Bronchial epithelial cell (primary cell): Measurements from ENCODE around the gene CCNJL. TPM values are rescaled to one million over a fixed set of nuclear protein-coding genes. Genes with fewer than 3 reads are reported as not detected.

Experiments
- DNase-seq: peaks from one replicate; pipeline ENCODE4 v3.0.0-alpha.2; 2010; ENCODE audit warnings: low read depth
- FAIRE-seq: peaks from 2 replicates; lab custom pipeline; 2011; peaks lifted over from hg19 to GRCh38; lab: Jason Lieb, UNC
- H3K27me3 ChIP-seq: 2 replicates; pipeline ENCODE4 v1.5.1; 2011; ENCODE audit warnings: low read length; ENCODE audit not compliant: control insufficient read depth, insufficient read depth
- H3K36me3 ChIP-seq: 2 replicates; pipeline ENCODE4 v1.5.1; 2011; ENCODE audit warnings: low read length; ENCODE audit not compliant: control insufficient read depth, insufficient read depth
- H3K4me3 ChIP-seq: 2 replicates; pipeline ENCODE4 v1.5.1; 2011; ENCODE audit warnings: mild to moderate bottlenecking, low read depth, low read length, control low read depth
- total RNA-seq: library from RNA; depleted of rRNA; stranded (reverse); fragments of >200 nt; gene quantifications from 2 replicates; pipeline ENCODE4 v1.2.1, GENCODE V29; 2014
- TF ChIP-seq, protein P1 (sequence below): IDR thresholded peaks from 2 replicates; pipeline ENCODE4 v1.5.1; 2011; ENCODE audit warnings: mild to moderate bottlenecking, moderate library complexity, low read length, control low read depth, inconsistent platforms; ENCODE audit not compliant: insufficient read depth, severe bottlenecking

CCNJL gene
- total RNA-seq, 1 donor from 2014 or later, result 4.2 TPM

DNA sequence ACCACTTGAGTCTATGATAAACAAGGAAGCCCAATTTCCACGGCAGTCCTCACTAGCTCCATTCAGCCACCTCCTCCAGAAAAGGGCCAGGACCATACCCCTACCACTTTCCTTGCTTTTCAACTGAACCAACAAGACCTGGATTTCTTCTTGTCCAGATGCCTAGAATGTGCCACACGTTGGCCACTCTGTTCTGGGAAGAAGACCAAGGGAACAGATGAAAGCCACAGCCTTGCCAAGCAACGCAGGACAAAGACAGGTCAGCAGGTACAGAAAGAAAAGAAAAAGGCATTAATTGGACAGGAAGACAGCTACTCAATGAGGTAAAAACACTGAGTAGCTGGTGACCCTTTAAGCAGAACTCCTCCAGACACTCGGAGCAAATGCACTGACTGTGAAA is 2.2 kb downstream of the CCNJL start:
- H3K27me3 ChIP-seq, result no peaks in the 10 kb centered on the region
- DNase-seq (no peak), FAIRE-seq (no peak)
- H3K4me3 ChIP-seq, result no peak overlapping the region
- TF ChIP-seq, protein P1, sequence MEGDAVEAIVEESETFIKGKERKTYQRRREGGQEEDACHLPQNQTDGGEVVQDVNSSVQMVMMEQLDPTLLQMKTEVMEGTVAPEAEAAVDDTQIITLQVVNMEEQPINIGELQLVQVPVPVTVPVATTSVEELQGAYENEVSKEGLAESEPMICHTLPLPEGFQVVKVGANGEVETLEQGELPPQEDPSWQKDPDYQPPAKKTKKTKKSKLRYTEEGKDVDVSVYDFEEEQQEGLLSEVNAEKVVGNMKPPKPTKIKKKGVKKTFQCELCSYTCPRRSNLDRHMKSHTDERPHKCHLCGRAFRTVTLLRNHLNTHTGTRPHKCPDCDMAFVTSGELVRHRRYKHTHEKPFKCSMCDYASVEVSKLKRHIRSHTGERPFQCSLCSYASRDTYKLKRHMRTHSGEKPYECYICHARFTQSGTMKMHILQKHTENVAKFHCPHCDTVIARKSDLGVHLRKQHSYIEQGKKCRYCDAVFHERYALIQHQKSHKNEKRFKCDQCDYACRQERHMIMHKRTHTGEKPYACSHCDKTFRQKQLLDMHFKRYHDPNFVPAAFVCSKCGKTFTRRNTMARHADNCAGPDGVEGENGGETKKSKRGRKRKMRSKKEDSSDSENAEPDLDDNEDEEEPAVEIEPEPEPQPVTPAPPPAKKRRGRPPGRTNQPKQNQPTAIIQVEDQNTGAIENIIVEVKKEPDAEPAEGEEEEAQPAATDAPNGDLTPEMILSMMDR, result no peak
- peaks cover 9% of the 10 kb centered on the region for H3K36me3 ChIP-seq

DNA sequence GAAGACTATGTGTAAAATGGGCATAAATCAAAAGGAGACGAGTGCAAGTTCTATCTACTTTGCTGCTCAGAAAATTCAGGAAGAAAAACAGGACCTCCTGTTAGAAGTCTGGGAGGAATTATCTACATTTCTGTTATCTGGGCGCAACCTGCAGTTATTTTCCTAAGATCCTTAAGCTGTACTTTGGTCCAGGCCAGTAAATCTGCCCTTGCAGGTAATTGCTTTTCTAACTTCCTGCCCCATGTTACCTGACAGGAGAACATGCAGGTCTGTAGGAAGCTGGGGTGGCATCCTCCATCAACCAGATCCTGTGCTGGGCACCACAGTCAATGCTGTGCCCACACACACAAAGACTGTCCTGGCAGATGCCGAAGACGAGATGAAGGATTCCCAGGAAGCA is 5.7 kb downstream of the CCNJL start:
- DNase-seq (no peak), FAIRE-seq (no peak)
- TF ChIP-seq, protein P1, result no peak
- H3K27me3 ChIP-seq, result no peaks in the 10 kb centered on the region
- peaks cover 9% of the 10 kb centered on the region for H3K36me3 ChIP-seq
- no peak overlapping the region for H3K4me3 ChIP-seq

DNA sequence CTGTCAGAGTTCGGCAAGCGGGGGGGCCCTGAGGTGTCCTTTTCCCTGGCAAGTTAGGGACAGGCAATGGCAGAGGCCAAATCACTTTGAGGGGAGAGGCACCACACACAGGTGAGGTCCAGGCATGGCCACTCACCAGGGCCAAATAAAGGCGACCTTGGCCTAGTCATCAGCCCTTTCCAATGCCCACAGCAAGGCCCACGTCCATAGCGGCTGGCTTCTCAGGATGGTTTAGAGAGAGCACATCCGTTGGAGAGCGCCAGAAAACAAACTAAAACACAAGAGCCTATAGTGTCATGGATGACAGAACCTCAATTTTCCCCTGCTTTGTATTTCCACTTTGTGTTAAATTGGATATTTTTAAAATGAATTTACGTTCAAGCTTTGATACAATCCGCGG is 7.0 kb downstream of the CCNJL start:
- FAIRE-seq, result no peak
- TF ChIP-seq, protein P1, result no peak
- Histone ChIP-seq H3K27me3 (no peaks in the 10 kb centered on the region), H3K36me3 (peaks cover 9% of the 10 kb centered on the region), H3K4me3 (no peak overlapping the region)
- DNase-seq, result no peak

DNA sequence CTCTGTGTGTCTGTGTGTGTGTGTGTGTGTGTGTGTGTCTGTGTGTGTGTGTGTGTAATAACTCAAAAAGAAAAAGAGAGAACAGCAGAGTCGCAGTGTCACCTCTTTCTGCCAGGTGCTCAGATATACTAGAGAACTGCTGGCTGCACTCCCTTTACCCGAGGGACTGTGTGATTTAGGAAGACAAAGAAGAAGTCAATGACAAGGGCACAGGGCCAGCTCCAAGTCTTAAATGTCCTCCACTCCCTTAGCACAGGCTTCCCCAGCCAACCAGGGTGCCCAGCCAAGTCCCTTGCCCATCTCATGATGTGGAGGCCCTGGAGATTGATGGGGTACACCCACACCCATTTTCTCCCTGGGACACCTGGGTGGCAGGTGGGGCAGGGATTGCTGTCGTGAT is 8.7 kb downstream of the CCNJL start:
- TF ChIP-seq, protein P1, result no peak
- no peak overlapping the region for H3K4me3 ChIP-seq
- H3K36me3 ChIP-seq, result peaks cover 8% of the 10 kb centered on the region
- DNase-seq (no peak), FAIRE-seq (no peak)
- no peaks in the 10 kb centered on the region for H3K27me3 ChIP-seq

DNA sequence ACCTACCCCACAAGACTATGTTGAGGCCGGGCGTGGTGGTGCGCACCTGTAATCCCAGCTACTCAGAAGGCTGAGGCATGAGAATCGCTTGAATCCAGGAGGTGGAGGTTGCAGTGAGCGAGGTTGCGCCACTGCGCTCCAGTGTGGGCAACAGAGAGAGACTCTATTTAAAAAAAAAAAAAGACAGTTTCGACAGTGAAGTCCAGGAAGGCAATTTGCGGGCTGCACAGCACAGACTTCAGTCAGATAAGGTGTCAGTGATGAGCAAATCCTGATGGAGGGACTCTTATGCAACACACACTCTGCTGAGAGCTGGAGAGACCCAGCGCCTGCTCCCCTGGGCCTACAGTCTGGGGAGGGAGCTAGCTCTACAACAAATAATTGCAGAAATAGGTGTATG is 14.2 kb downstream of the CCNJL start:
- no peaks in the 10 kb centered on the region for H3K27me3 ChIP-seq
- no peak for FAIRE-seq
- TF ChIP-seq, protein P1, result no peak
- H3K36me3 ChIP-seq, result no peaks in the 10 kb centered on the region
- no peak overlapping the region for H3K4me3 ChIP-seq
- no peak for DNase-seq

DNA sequence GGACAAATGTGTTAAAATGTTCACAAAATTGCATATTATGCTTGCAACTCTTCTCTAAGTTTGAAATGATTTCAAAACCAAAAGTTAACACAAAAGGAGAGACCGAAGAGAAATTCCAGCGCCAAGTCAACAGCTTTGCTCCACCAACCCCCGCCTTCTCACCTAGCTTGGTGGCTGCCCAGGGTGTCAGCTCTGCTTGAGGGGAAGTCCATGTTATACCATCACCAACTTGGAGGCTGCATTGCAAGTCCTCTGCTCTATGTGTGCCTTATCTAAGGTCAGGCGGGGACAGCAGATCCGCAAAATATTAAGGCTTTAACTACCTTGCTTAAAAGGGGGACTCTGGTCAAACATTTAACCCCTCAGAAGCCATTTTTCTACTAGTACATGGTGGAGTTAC is 14.6 kb downstream of the CCNJL start:
- TF ChIP-seq, protein P1, result no peak
- H3K36me3 ChIP-seq, result no peaks in the 10 kb centered on the region
- DNase-seq, result no peak
- no peaks in the 10 kb centered on the region for H3K27me3 ChIP-seq
- no peak for FAIRE-seq
- no peak overlapping the region for H3K4me3 ChIP-seq
